ENCODE results near the gene ULK3. TPM values are rescaled to one million over a fixed set of nuclear protein-coding genes. Genes with fewer than 3 reads are reported as not detected.
A peak's percentile ranks its signal among the peaks of the same experiment; 100 is the strongest.

The ULK3 gene
- total and polyA plus RNA-seq, 2 experiments from 2014 or later = 40.4 to 45.7 TPM

- Histone ChIP-seq H3K27ac (no peak overlapping the region), H3K9me2 (replicated peaks; ENCODE audit: insufficient read depth) (no peaks in the 10 kb centered on the region), H3K36me3 (replicated peaks; ENCODE audit: insufficient read depth, low read depth) (no peaks in the 10 kb centered on the region), H3K79me2 (peaks cover 93% of the 10 kb centered on the region), H3K4me1 (ENCODE audit: insufficient read depth) (peaks cover 30% of the 10 kb centered on the region), H4K20me1 (ENCODE audit: insufficient read depth, poor library complexity, severe bottlenecking) (peaks cover 72% of the 10 kb centered on the region), H2AFZ (no peak overlapping the region), H3K27me3 (no peaks in the 10 kb centered on the region), H3K4me3 (no peak overlapping the region), H3K9me3 (ENCODE audit: low read depth) (no peaks in the 10 kb centered on the region), H3K4me2 (no peak overlapping the region)
- TF ChIP-seq, protein P1, sequence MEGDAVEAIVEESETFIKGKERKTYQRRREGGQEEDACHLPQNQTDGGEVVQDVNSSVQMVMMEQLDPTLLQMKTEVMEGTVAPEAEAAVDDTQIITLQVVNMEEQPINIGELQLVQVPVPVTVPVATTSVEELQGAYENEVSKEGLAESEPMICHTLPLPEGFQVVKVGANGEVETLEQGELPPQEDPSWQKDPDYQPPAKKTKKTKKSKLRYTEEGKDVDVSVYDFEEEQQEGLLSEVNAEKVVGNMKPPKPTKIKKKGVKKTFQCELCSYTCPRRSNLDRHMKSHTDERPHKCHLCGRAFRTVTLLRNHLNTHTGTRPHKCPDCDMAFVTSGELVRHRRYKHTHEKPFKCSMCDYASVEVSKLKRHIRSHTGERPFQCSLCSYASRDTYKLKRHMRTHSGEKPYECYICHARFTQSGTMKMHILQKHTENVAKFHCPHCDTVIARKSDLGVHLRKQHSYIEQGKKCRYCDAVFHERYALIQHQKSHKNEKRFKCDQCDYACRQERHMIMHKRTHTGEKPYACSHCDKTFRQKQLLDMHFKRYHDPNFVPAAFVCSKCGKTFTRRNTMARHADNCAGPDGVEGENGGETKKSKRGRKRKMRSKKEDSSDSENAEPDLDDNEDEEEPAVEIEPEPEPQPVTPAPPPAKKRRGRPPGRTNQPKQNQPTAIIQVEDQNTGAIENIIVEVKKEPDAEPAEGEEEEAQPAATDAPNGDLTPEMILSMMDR (IDR thresholded peaks at IDR 0.05; ENCODE audit: poor library complexity) = no peak
- TF ChIP-seq EZH2phosphoT487 (IDR thresholded peaks at IDR 0.05; ENCODE audit: low read depth, severe bottlenecking, unreplicated experiment) (no peak), EZH2 (IDR thresholded peaks at IDR 0.05; ENCODE audit: borderline replicate concordance) (no peak)
- 87% methylated on average over 7 of the region's 7 CpGs for WGBS (ENCODE audit: low lambda C conversion rate, missing lambda C conversion rate)
- DNase-seq (ENCODE audit: low spot score) = no peak
These were observed 51.3 kb downstream of the ULK3 start for GRCh38 chr15:74791667-74792066.

- H3K36me3 ChIP-seq (replicated peaks; ENCODE audit: insufficient read depth, low read depth) = no peaks in the 10 kb centered on the region
- H3K27ac ChIP-seq = no peak overlapping the region
- no peak for DNase-seq (ENCODE audit: low spot score)
- TF ChIP-seq EZH2phosphoT487 (IDR thresholded peaks at IDR 0.05; ENCODE audit: low read depth, severe bottlenecking, unreplicated experiment) (no peak), EZH2 (IDR thresholded peaks at IDR 0.05; ENCODE audit: borderline replicate concordance) (no peak)
- TF ChIP-seq, protein P1 (IDR thresholded peaks at IDR 0.05; ENCODE audit: poor library complexity) = no peak
- peaks cover 74% of the 10 kb centered on the region for H4K20me1 ChIP-seq (ENCODE audit: insufficient read depth, poor library complexity, severe bottlenecking)
- H3K27me3 ChIP-seq = no peaks in the 10 kb centered on the region
- no peak overlapping the region for H3K4me3 ChIP-seq
- H3K4me2 ChIP-seq = no peak overlapping the region
- peaks cover 94% of the 10 kb centered on the region for H3K79me2 ChIP-seq
- peaks cover 30% of the 10 kb centered on the region for H3K4me1 ChIP-seq (ENCODE audit: insufficient read depth)
- no peak overlapping the region for H2AFZ ChIP-seq
- 85% methylated on average over 1 of the region's 1 CpG for WGBS (ENCODE audit: low lambda C conversion rate, missing lambda C conversion rate)
- no peaks in the 10 kb centered on the region for H3K9me3 ChIP-seq (ENCODE audit: low read depth)
- no peaks in the 10 kb centered on the region for H3K9me2 ChIP-seq (replicated peaks; ENCODE audit: insufficient read depth)
These were observed 51.9 kb downstream of the ULK3 start for GRCh38 chr15:74791007-74791406.

- Histone ChIP-seq H3K9me3 (ENCODE audit: low read depth) (no peaks in the 10 kb centered on the region), H4K20me1 (ENCODE audit: insufficient read depth, poor library complexity, severe bottlenecking) (peaks cover 77% of the 10 kb centered on the region), H3K36me3 (replicated peaks; ENCODE audit: insufficient read depth, low read depth) (no peaks in the 10 kb centered on the region), H3K4me1 (ENCODE audit: insufficient read depth) (peaks cover 30% of the 10 kb centered on the region), H3K4me2 (peak overlapping the region; percentile 67), H3K9me2 (replicated peaks; ENCODE audit: insufficient read depth) (no peaks in the 10 kb centered on the region), H2AFZ (no peak overlapping the region), H3K27ac (peak overlapping the region; percentile 69), H3K79me2 (peaks cover 95% of the 10 kb centered on the region), H3K27me3 (no peaks in the 10 kb centered on the region), H3K4me3 (no peak overlapping the region)
- peak; percentile 49 for DNase-seq (ENCODE audit: low spot score)
- 83% methylated on average over 15 of the region's 15 CpGs for WGBS (ENCODE audit: low lambda C conversion rate, missing lambda C conversion rate)
- no peak for TF ChIP-seq EZH2phosphoT487 (IDR thresholded peaks at IDR 0.05; ENCODE audit: low read depth, severe bottlenecking, unreplicated experiment)
These were observed 52.7 kb downstream of the ULK3 start for GRCh38 chr15:74790080-74790916.

- TF ChIP-seq, protein P1 (IDR thresholded peaks at IDR 0.05; ENCODE audit: poor library complexity) = no peak
- TF ChIP-seq EZH2 (IDR thresholded peaks at IDR 0.05; ENCODE audit: borderline replicate concordance) (no peak), EZH2phosphoT487 (IDR thresholded peaks at IDR 0.05; ENCODE audit: low read depth, severe bottlenecking, unreplicated experiment) (no peak)
- H2AFZ ChIP-seq = no peak overlapping the region
- peak overlapping the region; percentile 67 for H3K4me2 ChIP-seq
- peaks cover 79% of the 10 kb centered on the region for H4K20me1 ChIP-seq (ENCODE audit: insufficient read depth, poor library complexity, severe bottlenecking)
- no peak for DNase-seq (ENCODE audit: low spot score)
- H3K36me3 ChIP-seq (replicated peaks; ENCODE audit: insufficient read depth, low read depth) = no peaks in the 10 kb centered on the region
- WGBS (ENCODE audit: low lambda C conversion rate, missing lambda C conversion rate) = 76% methylated on average over 3 of the region's 3 CpGs
- H3K4me1 ChIP-seq (ENCODE audit: insufficient read depth) = peaks cover 30% of the 10 kb centered on the region
- peaks cover 95% of the 10 kb centered on the region for H3K79me2 ChIP-seq
- no peaks in the 10 kb centered on the region for H3K9me2 ChIP-seq (replicated peaks; ENCODE audit: insufficient read depth)
- peak overlapping the region; percentile 69 for H3K27ac ChIP-seq
- H3K27me3 ChIP-seq = no peaks in the 10 kb centered on the region
- H3K4me3 ChIP-seq = no peak overlapping the region
- H3K9me3 ChIP-seq (ENCODE audit: low read depth) = no peaks in the 10 kb centered on the region
These were observed 53.2 kb downstream of the ULK3 start for GRCh38 chr15:74789741-74790079.

All from hepatocyte (in vitro differentiated cells).